Measurements from ENCODE around the gene AGPS. TPM values are rescaled to one million over a fixed set of nuclear protein-coding genes. Genes with fewer than 3 reads are reported as not detected.

The AGPS gene
- total and polyA plus RNA-seq, 2 of the 13 experiments (the other 11 are each of a cell fraction or from before 2014, with no cell fraction given), result 39.4 to 99.0 TPM

DNA sequence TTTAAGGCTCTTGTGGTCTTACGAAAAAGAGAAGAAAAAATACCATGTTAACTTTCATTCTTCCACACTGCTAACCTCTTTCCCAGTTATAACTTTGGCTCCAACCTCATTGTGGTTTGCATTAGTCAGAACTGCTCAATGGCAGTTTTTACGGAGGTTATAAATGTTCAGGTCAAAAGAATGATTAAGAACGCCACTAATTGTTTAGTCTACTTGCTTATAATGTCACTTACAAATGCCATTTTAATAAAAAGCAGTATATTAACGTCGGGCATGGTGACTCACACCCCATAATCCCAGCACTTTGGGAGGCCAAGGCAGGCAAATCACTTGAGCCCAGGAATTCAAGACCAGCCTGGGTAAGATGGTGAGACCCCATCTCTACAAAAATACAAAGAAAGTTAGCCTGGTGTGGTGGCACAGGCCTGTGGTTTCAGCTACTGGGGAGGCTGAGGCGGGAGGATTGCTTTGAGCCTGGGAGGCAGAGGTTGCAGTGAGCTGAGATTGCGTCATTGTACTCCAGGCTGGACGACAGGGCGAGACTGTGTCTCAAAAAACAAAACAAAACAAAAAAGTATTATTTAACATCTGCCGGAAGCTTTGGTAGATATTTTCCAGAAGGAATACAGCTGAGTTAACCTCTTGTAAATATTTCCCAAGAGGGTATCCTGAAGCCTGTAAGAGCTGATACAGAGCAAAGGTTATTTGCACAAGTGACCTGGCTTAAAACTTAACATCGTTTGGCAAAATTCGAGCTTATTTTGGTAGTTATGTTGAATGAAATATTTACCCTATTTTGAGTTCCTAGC is 5.1 kb downstream of the AGPS start (continued):
- TF ChIP-seq PRDM4 (CRISPR knock-in tag; IDR thresholded peaks at IDR 0.05; ENCODE audit: borderline replicate concordance), result no peak
- TF ChIP-seq TEAD2 (CRISPR knock-in tag; IDR thresholded peaks at IDR 0.05), result no peak
- TF ChIP-seq ZNF720 (CRISPR knock-in tag; IDR thresholded peaks at IDR 0.05), result no peak
- peak; percentile 53; the same call in 1 of the 2 replicates for TF ChIP-seq ZNF335 (CRISPR knock-in tag; IDR thresholded peaks at IDR 0.05)
- peak; percentile 78; the same call in 1 of the 2 replicates for TF ChIP-seq ZNF256 (CRISPR knock-in tag; conservative IDR thresholded peaks at IDR 0.05)
- TF ChIP-seq ZNF24 (IDR thresholded peaks at IDR 0.05), result peak; percentile 28; the same call in 1 of the 2 replicates
- no peak for TF ChIP-seq NPAS2 (CRISPR knock-in tag; IDR thresholded peaks at IDR 0.05; ENCODE audit: borderline replicate concordance)
- TF ChIP-seq ZNF567 (CRISPR knock-in tag; IDR thresholded peaks at IDR 0.05; ENCODE audit: borderline replicate concordance), result no peak; the same call in 1 of the 2 replicates
- TF ChIP-seq HNRNPK (IDR thresholded peaks at IDR 0.05; ENCODE audit: low read depth, low read length, poor library complexity, severe bottlenecking), result no peak
- TF ChIP-seq, protein P1, sequence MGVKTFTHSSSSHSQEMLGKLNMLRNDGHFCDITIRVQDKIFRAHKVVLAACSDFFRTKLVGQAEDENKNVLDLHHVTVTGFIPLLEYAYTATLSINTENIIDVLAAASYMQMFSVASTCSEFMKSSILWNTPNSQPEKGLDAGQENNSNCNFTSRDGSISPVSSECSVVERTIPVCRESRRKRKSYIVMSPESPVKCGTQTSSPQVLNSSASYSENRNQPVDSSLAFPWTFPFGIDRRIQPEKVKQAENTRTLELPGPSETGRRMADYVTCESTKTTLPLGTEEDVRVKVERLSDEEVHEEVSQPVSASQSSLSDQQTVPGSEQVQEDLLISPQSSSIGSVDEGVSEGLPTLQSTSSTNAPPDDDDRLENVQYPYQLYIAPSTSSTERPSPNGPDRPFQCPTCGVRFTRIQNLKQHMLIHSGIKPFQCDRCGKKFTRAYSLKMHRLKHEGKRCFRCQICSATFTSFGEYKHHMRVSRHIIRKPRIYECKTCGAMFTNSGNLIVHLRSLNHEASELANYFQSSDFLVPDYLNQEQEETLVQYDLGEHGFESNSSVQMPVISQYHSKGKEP (CRISPR knock-in tag; IDR thresholded peaks at IDR 0.05), result no peak
- TF ChIP-seq ZNF678 (CRISPR knock-in tag; IDR thresholded peaks at IDR 0.05), result no peak
- TF ChIP-seq LCORL (IDR thresholded peaks at IDR 0.05), result peak; percentile 43; the same call in 1 of the 2 replicates
- TF ChIP-seq LCORL (CRISPR knock-in tag; IDR thresholded peaks at IDR 0.05), result peak; percentile 90
- peak; percentile 87 for TF ChIP-seq ZSCAN12 (CRISPR knock-in tag; IDR thresholded peaks at IDR 0.05)
- no peak for TF ChIP-seq PLRG1 (conservative IDR thresholded peaks at IDR 0.05)
- TF ChIP-seq, protein P2, sequence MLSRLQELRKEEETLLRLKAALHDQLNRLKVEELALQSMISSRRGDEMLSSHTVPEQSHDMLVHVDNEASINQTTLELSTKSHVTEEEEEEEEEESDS (CRISPR knock-in tag; IDR thresholded peaks at IDR 0.05; ENCODE audit: borderline replicate concordance), result peak; percentile 89; the same call in 1 of the 2 replicates
- TF ChIP-seq ZNF207 (IDR thresholded peaks at IDR 0.05; ENCODE audit: borderline replicate concordance), result no peak
- TF ChIP-seq ATF7 (IDR thresholded peaks at IDR 0.05), result peak; percentile 98
- TF ChIP-seq ATF7 (CRISPR knock-in tag; IDR thresholded peaks at IDR 0.05), result peak; percentile 99
- no peak for TF ChIP-seq YY1 (IDR thresholded peaks at IDR 0.05; ENCODE audit: insufficient read depth, insufficient replicate concordance, low read depth, low read length)
- TF ChIP-seq, protein P3, sequence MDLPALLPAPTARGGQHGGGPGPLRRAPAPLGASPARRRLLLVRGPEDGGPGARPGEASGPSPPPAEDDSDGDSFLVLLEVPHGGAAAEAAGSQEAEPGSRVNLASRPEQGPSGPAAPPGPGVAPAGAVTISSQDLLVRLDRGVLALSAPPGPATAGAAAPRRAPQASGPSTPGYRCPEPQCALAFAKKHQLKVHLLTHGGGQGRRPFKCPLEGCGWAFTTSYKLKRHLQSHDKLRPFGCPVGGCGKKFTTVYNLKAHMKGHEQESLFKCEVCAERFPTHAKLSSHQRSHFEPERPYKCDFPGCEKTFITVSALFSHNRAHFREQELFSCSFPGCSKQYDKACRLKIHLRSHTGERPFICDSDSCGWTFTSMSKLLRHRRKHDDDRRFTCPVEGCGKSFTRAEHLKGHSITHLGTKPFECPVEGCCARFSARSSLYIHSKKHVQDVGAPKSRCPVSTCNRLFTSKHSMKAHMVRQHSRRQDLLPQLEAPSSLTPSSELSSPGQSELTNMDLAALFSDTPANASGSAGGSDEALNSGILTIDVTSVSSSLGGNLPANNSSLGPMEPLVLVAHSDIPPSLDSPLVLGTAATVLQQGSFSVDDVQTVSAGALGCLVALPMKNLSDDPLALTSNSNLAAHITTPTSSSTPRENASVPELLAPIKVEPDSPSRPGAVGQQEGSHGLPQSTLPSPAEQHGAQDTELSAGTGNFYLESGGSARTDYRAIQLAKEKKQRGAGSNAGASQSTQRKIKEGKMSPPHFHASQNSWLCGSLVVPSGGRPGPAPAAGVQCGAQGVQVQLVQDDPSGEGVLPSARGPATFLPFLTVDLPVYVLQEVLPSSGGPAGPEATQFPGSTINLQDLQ (CRISPR knock-in tag; IDR thresholded peaks at IDR 0.05), result no peak
- TF ChIP-seq, protein P4, sequence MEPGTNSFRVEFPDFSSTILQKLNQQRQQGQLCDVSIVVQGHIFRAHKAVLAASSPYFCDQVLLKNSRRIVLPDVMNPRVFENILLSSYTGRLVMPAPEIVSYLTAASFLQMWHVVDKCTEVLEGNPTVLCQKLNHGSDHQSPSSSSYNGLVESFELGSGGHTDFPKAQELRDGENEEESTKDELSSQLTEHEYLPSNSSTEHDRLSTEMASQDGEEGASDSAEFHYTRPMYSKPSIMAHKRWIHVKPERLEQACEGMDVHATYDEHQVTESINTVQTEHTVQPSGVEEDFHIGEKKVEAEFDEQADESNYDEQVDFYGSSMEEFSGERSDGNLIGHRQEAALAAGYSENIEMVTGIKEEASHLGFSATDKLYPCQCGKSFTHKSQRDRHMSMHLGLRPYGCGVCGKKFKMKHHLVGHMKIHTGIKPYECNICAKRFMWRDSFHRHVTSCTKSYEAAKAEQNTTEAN (CRISPR knock-in tag; conservative IDR thresholded peaks at IDR 0.05), result peak; percentile 90
